Measurements from ENCODE around the gene NPS.

Gene NPS

GRCh38 chr10:127563718-127564553, 14.8 kb downstream of the NPS start:
- DNase-seq: peak in 1 of 2 experiments; percentile 1

- no peak for DNase-seq
These were observed 15.5 kb downstream of the NPS start for GRCh38 chr10:127564644-127565043.

- DNase-seq: no peak
These were observed 16.5 kb downstream of the NPS start for GRCh38 chr10:127565583-127565982.

- no peak for DNase-seq
These were observed 20.1 kb downstream of the NPS start for GRCh38 chr10:127569210-127569609.

GRCh38 chr10:127570036-127570435, 20.9 kb downstream of the NPS start:
- no peak for DNase-seq

- DNase-seq: no peak
These were observed 22.3 kb downstream of the NPS start for GRCh38 chr10:127571386-127571785.

GRCh38 chr10:127576051-127576450, 26.9 kb downstream of the NPS start:
- no peak for DNase-seq

- DNase-seq: peak; percentile 54 to 84
These were observed 27.6 kb downstream of the NPS start for GRCh38 chr10:127576740-127577161.

- DNase-seq: no peak
These were observed 28.5 kb downstream of the NPS start for GRCh38 chr10:127577376-127578258.

- DNase-seq: no peak
These were observed 29.3 kb downstream of the NPS start for GRCh38 chr10:127578259-127578960.

GRCh38 chr10:127578961-127579305, 29.8 kb downstream of the NPS start:
- DNase-seq: no peak

GRCh38 chr10:127579640-127580039, 30.5 kb downstream of the NPS start:
- DNase-seq: no peak

- no peak for DNase-seq
These were observed 31.7 kb downstream of the NPS start for GRCh38 chr10:127580822-127581221.

- DNase-seq: no peak
These were observed 36.5 kb downstream of the NPS start for GRCh38 chr10:127585519-127586023.

- no peak for DNase-seq
These were observed 38.7 kb downstream of the NPS start for GRCh38 chr10:127587668-127588365.

- DNase-seq: no peak
These were observed 43.5 kb downstream of the NPS start for GRCh38 chr10:127592586-127592985.

GRCh38 chr10:127600479-127600878, 51.4 kb downstream of the NPS start:
- no peak for DNase-seq
